HG03457 (cell line): ENCODE measurements around the gene CFH.
A peak's percentile ranks its signal among the peaks of the same experiment; 100 is the strongest.
"Not testable (repeated sequence)": the region's sequence is repeated elsewhere in the genome, so short reads cannot be mapped to it uniquely, and the experiment has no call there.

ENCODE experiments used
- ATAC-seq: cut with Tn5 transposase; IDR thresholded peaks from one replicate; pipeline ENCODE4 v1.9.1; 2021; ENCODE audit warnings: moderate number of reproducible peaks; ENCODE audit not compliant: unreplicated experiment

The CFH gene

GRCh38 chr1:196743244-196743643 lies 91.4 kb downstream of the CFH start:
- peak; percentile 69 for ATAC-seq

GRCh38 chr1:196765019-196765740 lies 113.3 kb downstream of the CFH start:
- ATAC-seq, result peak; percentile 66

GRCh38 chr1:196769823-196770222 lies 118.0 kb downstream of the CFH start:
- not testable (repeated sequence) for ATAC-seq

- no peak for ATAC-seq
These were observed 121.9 kb downstream of the CFH start for GRCh38 chr1:196773713-196774112.

- ATAC-seq, result no peak
These were observed 122.3 kb downstream of the CFH start for GRCh38 chr1:196774175-196774574.

GRCh38 chr1:196774603-196775002 lies 122.8 kb downstream of the CFH start, which contains the start of gene CFHR3:
Gene CFHR3 (plus strand): TSS chr1:196774840. CDS start chr1:196774887, 47 bp downstream.
- peak; percentile 97 for ATAC-seq

GRCh38 chr1:196777603-196778002 lies 125.8 kb downstream of the CFH start:
- no peak for ATAC-seq

GRCh38 chr1:196779093-196779492 lies 127.2 kb downstream of the CFH start:
- no peak for ATAC-seq

GRCh38 chr1:196791252-196791651 lies 139.4 kb downstream of the CFH start:
- ATAC-seq, result not testable (repeated sequence)

GRCh38 chr1:196794103-196794502 lies 142.3 kb downstream of the CFH start:
- ATAC-seq, result not testable (repeated sequence)
